Measurements from ENCODE around the gene PPP1R13B.

GRCh38 chr14:103706551-103707328 is 140.6 kb downstream of the PPP1R13B start:
- TF ChIP-seq CTCF (conservative IDR thresholded peaks at IDR 0.05; ENCODE audit: low read length), result no peak
- no peak for TF ChIP-seq EZH2phosphoT487 (IDR thresholded peaks at IDR 0.05; ENCODE audit: borderline replicate concordance, low read depth, low read length)
